Retinal pigment epithelial cell (primary cell): Measurements from ENCODE around the gene C16orf46.
"Not testable (repeated sequence)": the region's sequence is repeated elsewhere in the genome, so short reads cannot be mapped to it uniquely, and the experiment has no call there.

Experiments used
- DNase-seq: peaks from one replicate; pipeline ENCODE4 v3.0.0-alpha.2; 2010; ENCODE audit warnings: low read depth
- H3K4me3 ChIP-seq: 2 replicates; pipeline ENCODE4 v1.5.1; 2011; ENCODE audit warnings: mild to moderate bottlenecking, low read length, control low read depth, moderate library complexity
- CTCF ChIP-seq: conservative IDR thresholded peaks from 2 replicates; pipeline ENCODE4 v1.5.1; 2011; ENCODE audit warnings: low read depth, low read length, control low read depth, inconsistent platforms

Gene C16orf46

GRCh38 chr16:81077076-81077940 lies at the start of gene C16orf46:
C16orf46 (minus strand) TSS chr16:81077238; CDS start chr16:81063955, 13,283 bp downstream.
- peak; percentile 86 for DNase-seq
- peak within 1 kb of the TSS; percentile 87 for H3K4me3 ChIP-seq
- TF ChIP-seq CTCF: no peak

GRCh38 chr16:81123092-81123852 lies 46.2 kb upstream of the C16orf46 start:
- no peak overlapping the region for H3K4me3 ChIP-seq
- DNase-seq: no peak
- no peak for TF ChIP-seq CTCF

GRCh38 chr16:81121474-81121990 lies 44.5 kb upstream of the C16orf46 start:
- DNase-seq: no peak
- TF ChIP-seq CTCF: no peak
- no peak overlapping the region for H3K4me3 ChIP-seq

- no peak for TF ChIP-seq CTCF
- no peak for DNase-seq
Observed at GRCh38 chr16:81117436-81117835, 40.4 kb upstream of the C16orf46 start.

GRCh38 chr16:81116285-81116684 lies 39.2 kb upstream of the C16orf46 start:
- no peak for TF ChIP-seq CTCF
- DNase-seq: no peak
- H3K4me3 ChIP-seq: no peak overlapping the region

More at GRCh38 chr16:81117436-81117835, 40.4 kb upstream of the C16orf46 start:
- H3K4me3 ChIP-seq: no peak overlapping the region

GRCh38 chr16:81112453-81112852 lies 35.4 kb upstream of the C16orf46 start:
- H3K4me3 ChIP-seq: no peak overlapping the region
- TF ChIP-seq CTCF: no peak
- no peak for DNase-seq

- not testable (repeated sequence) for H3K4me3 ChIP-seq, DNase-seq
Observed at GRCh38 chr16:81109274-81109673, 32.2 kb upstream of the C16orf46 start.
